Measurements from ENCODE around the gene OR2M3. TPM values are rescaled to one million over a fixed set of nuclear protein-coding genes. Genes with fewer than 3 reads are reported as not detected.

OR2M3 gene
- total and polyA plus RNA-seq, 2 of the 8 experiments (the other 6 are each of a cell fraction or from before 2014, with no cell fraction given), result not detected

- Histone ChIP-seq H2BK15ac (ENCODE audit: low read length) (no peak overlapping the region), H3K18ac (ENCODE audit: extremely low read depth, low read length) (no peak overlapping the region), H2BK12ac (ENCODE audit: low read depth, low read length) (no peak overlapping the region), H3K79me2 (ENCODE audit: control insufficient read depth in 1 of 2, insufficient read depth in 2 of 2, low read length in 2 of 2) (no peaks in the 10 kb centered on the region), H3K14ac (ENCODE audit: insufficient read length) (no peak overlapping the region), H2BK5ac (ENCODE audit: low read depth, low read length) (no peak overlapping the region), H3K79me1 (ENCODE audit: low read depth, low read length) (no peaks in the 10 kb centered on the region), H3K4ac (replicated peaks; ENCODE audit: insufficient read length, low read depth, low read length) (no peak overlapping the region), H3K4me1 (replicated peaks in 1 of 4; ENCODE audit: control insufficient read depth in 3 of 4, insufficient read depth in 4 of 4, low read length in 3 of 4) (no peaks in the 10 kb centered on the region), H4K8ac (ENCODE audit: extremely low read depth, insufficient read depth, low read length) (no peak overlapping the region), H3K23ac (ENCODE audit: insufficient read length) (no peak overlapping the region), H3K27ac (ENCODE audit: low read depth, low read length) (no peak overlapping the region), H4K20me1 (replicated peaks in 1 of 2; ENCODE audit: control insufficient read depth in 1 of 2, insufficient read depth in 2 of 2, low read length in 2 of 2) (no peaks in the 10 kb centered on the region), H3K4me3 (ENCODE audit: extremely low read depth in 1 of 4, insufficient read depth in 2 of 4, low read depth in 3 of 4, low read length in 4 of 4) (no peak overlapping the region), H3K56ac (replicated peaks; ENCODE audit: insufficient read length, low read depth, low read length) (no peak overlapping the region), H2AFZ (ENCODE audit: low read length) (no peak overlapping the region), H3K9ac (replicated peaks in 1 of 4; ENCODE audit: extremely low read depth in 1 of 4, low read depth in 3 of 4, low read length in 3 of 4) (no peak overlapping the region), H3K4me2 (ENCODE audit: insufficient read depth in 1 of 2, low read depth in 2 of 2, low read length in 2 of 2) (no peak overlapping the region), H3K36me3 (ENCODE audit: control insufficient read depth in 2 of 4, insufficient read depth in 4 of 4, low read length in 3 of 4) (no peaks in the 10 kb centered on the region), H3K23me2 (ENCODE audit: low read depth, low read length) (no peaks in the 10 kb centered on the region), H4K91ac (replicated peaks; ENCODE audit: insufficient read length, low read length) (no peak overlapping the region), H2BK120ac (replicated peaks; ENCODE audit: low read depth, low read length) (no peak overlapping the region), H2BK20ac (ENCODE audit: low read length) (no peak overlapping the region), H2AK5ac (ENCODE audit: low read depth, low read length) (no peak overlapping the region), H4K5ac (ENCODE audit: insufficient read length, low read depth, low read length) (no peak overlapping the region), H3K9me3 (ENCODE audit: insufficient read depth in 2 of 2, low read depth in 1 of 2, low read length in 1 of 2) (peaks cover 51 to 60% of the 10 kb centered on the region in 2 experiments), H3K27me3 (replicated peaks in 1 of 4; ENCODE audit: control insufficient read depth in 3 of 4, extremely low read depth in 1 of 4, insufficient read depth in 3 of 4, low read length in 3 of 4) (no peaks in the 10 kb centered on the region)
- DNase-seq (ENCODE audit: low read depth in 1 of 2, low spot score in 2 of 2), result no peak
- ChIA-PET POLR2A (ENCODE audit: partially characterized antibody) (no interaction called here), CTCF (ENCODE audit: partially characterized antibody) (no interaction called here)
- WGBS, 2 experiments (ENCODE audit: extremely low coverage in 1 of 2, insufficient coverage in 1 of 2, insufficient read length in 1 of 2, insufficient replicate concordance in 2 of 2, low coverage in 1 of 2, low lambda C conversion rate in 2 of 2, missing lambda C conversion rate in 1 of 2), result 66% methylated on average over 3 of the region's 3 CpGs; no CpG with 5 or more reads in 1 of the 2 experiments
- no peak for FAIRE-seq
- TF ChIP-seq POU5F1 (IDR thresholded peaks at IDR 0.05; ENCODE audit: low read depth, low read length) (no peak), SUZ12 (IDR thresholded peaks at IDR 0.05; ENCODE audit: low read length) (no peak), KDM4A (IDR thresholded peaks at IDR 0.05; ENCODE audit: low read depth, low read length, severe bottlenecking) (no peak), EZH2 (IDR thresholded peaks at IDR 0.05; ENCODE audit: low read depth, low read length, severe bottlenecking) (no peak), TCF12 (IDR thresholded peaks at IDR 0.05; ENCODE audit: low read depth, low read length) (no peak), RNF2 (IDR thresholded peaks at IDR 0.05; ENCODE audit: borderline replicate concordance, low read depth, low read length, missing control alignments, poor library complexity, severe bottlenecking) (no peak), ATF3 (IDR thresholded peaks at IDR 0.05; ENCODE audit: insufficient read depth, low read depth, low read length) (no peak), SAP30 (IDR thresholded peaks at IDR 0.05; ENCODE audit: insufficient read depth, insufficient replicate concordance, low read length) (no peak), E2F6 (IDR thresholded peaks at IDR 0.05) (no peak), JUN (IDR thresholded peaks at IDR 0.05; ENCODE audit: low read depth, low read length) (no peak), SP2 (IDR thresholded peaks at IDR 0.05; ENCODE audit: low read length) (no peak), GABPA (IDR thresholded peaks at IDR 0.05; ENCODE audit: borderline replicate concordance, insufficient read depth, low read length) (no peak), GTF2F1 (IDR thresholded peaks at IDR 0.05; ENCODE audit: borderline replicate concordance, low read depth, low read length) (no peak)
Observed at GRCh38 chr1:248187363-248187762, 9.7 kb upstream of the OR2M3 start.
